ENCODE measurements around the gene PDZD2. TPM values are rescaled to one million over a fixed set of nuclear protein-coding genes. Genes with fewer than 3 reads are reported as not detected.

Gene PDZD2
- total and polyA plus RNA-seq, 2 donors (not counting 3 experiments of a cell fraction or from before 2014, with no cell fraction given): 0.66 to 6.9 TPM

GRCh38 chr5:31937703-31938102, 298.8 kb downstream of the PDZD2 start:
- no peak overlapping the region for H2AFZ ChIP-seq (ENCODE audit: low read depth, low read length)
- H3K27ac ChIP-seq (ENCODE audit: insufficient read depth, low read depth, low read length): no peak overlapping the region
- TF ChIP-seq JUN (IDR thresholded peaks at IDR 0.05; ENCODE audit: borderline replicate concordance, insufficient read depth, insufficient read length, low read depth): no peak
- TF ChIP-seq FOS (IDR thresholded peaks at IDR 0.05; ENCODE audit: borderline replicate concordance, insufficient read depth, low read length): no peak
- no peak for TF ChIP-seq GATA2 (IDR thresholded peaks at IDR 0.05; ENCODE audit: insufficient read depth, insufficient read length, low read depth, low read length)
- no peak for TF ChIP-seq CTCF (IDR thresholded peaks at IDR 0.05; ENCODE audit: extremely low read depth in 1 of 2, insufficient read depth in 1 of 2, low read depth in 1 of 2, low read length in 2 of 2)
- TF ChIP-seq POLR2AphosphoS5 (IDR thresholded peaks at IDR 0.05; ENCODE audit: insufficient read depth, low read depth, low read length): no peak
- no peak for TF ChIP-seq MYC (IDR thresholded peaks at IDR 0.05; ENCODE audit: low read depth, low read length)
- TF ChIP-seq POLR2A (IDR thresholded peaks at IDR 0.05; ENCODE audit: low read depth, low read length): no peak
- TF ChIP-seq EZH2 (IDR thresholded peaks at IDR 0.05; ENCODE audit: borderline replicate concordance, low read depth, low read length, severe bottlenecking): no peak
- TF ChIP-seq MAX (IDR thresholded peaks at IDR 0.05; ENCODE audit: insufficient read depth, insufficient read length): no peak
- BruUV-seq (replicated peaks): no TSS peak
- POLR2A ChIA-PET: no interaction called here
- no peaks in the 10 kb centered on the region for H3K4me1 ChIP-seq (ENCODE audit: control insufficient read depth, extremely low read depth, insufficient read depth, low read length)
- no peaks in the 10 kb centered on the region for H4K20me1 ChIP-seq (replicated peaks; ENCODE audit: control insufficient read depth, extremely low read depth, insufficient read depth, low read length)
- no peak overlapping the region for H3K4me3 ChIP-seq (replicated peaks in 1 of 3; ENCODE audit: insufficient read depth in 1 of 3, low read depth in 1 of 3, low read length in 3 of 3)
- intact Hi-C loops (cut with micrococcal nuclease): no loop called here
- H3K36me3 ChIP-seq (ENCODE audit: control insufficient read depth in 2 of 2, extremely low read depth in 1 of 2, insufficient read depth in 2 of 2, low read length in 2 of 2): no peaks in the 10 kb centered on the region
- CTCF ChIA-PET: no interaction called here
- H3K79me2 ChIP-seq (ENCODE audit: control insufficient read depth, insufficient read depth, low read length): no peaks in the 10 kb centered on the region
- no peaks in the 10 kb centered on the region for H3K9me1 ChIP-seq (replicated peaks; ENCODE audit: control insufficient read depth, extremely low read depth, insufficient read depth, low read length)
- DNase-seq (ENCODE audit: low read depth, low spot score) (no peak), FAIRE-seq (no peak)
- H3K9ac ChIP-seq (replicated peaks; ENCODE audit: extremely low read depth, insufficient read depth, low read length): no peak overlapping the region
- H3K4me2 ChIP-seq (ENCODE audit: insufficient read depth, low read length): no peak overlapping the region
- dilution Hi-C loops (cut with MboI; ENCODE audit: extremely low pct_ligation_motif_present, low sequenced_read_pairs): no loop called here
- H3K27me3 ChIP-seq (ENCODE audit: control insufficient read depth in 2 of 2, insufficient read depth in 2 of 2, low read length in 2 of 2): no peaks in the 10 kb centered on the region
- no peaks in the 10 kb centered on the region for H3K9me3 ChIP-seq (replicated peaks; ENCODE audit: control insufficient read depth, insufficient read depth, low read length)

Data from endothelial cell of umbilical vein (primary cell).